B cell (primary cell): ENCODE data around the gene AOPEP. TPM values are rescaled to one million over a fixed set of nuclear protein-coding genes. Genes with fewer than 3 reads are reported as not detected.

Experiments used
- ATAC-seq: fragments of 200-7000 bp; cut with Tn5 transposase; one replicate; pipeline ENCODE4 v1.10.0; 2021; ENCODE audit warnings: low read depth, mild to moderate bottlenecking, moderate number of reproducible peaks, moderate library complexity
- CTCF ChIA-PET: fragments of 350-600 bp; sonication (Branson Sonifier 250); formaldehyde crosslinking; loops from one replicate; lab custom pipeline; 2021; ENCODE audit warnings: antibody characterized with exemption, inconsistent platforms; lab: Charles Lee
- POLR2A ChIA-PET: fragments of 350-600 bp; sonication (Branson Sonifier 250); formaldehyde crosslinking; loops from one replicate; lab custom pipeline; 2021; ENCODE audit warnings: antibody characterized with exemption; lab: Charles Lee
- DNase-seq: peaks from one replicate; pipeline ENCODE4 v3.0.0; 2013
- H2AFZ ChIP-seq: 2 replicates; pipeline ENCODE4 v1.6.1; 2012; ENCODE audit warnings: mild to moderate bottlenecking, low read depth, low read length; ENCODE audit not compliant: insufficient read depth, poor library complexity, severe bottlenecking
- H3K27ac ChIP-seq, 2 donors: 1 replicate in 1 of 2; 2 replicates in 1 of 2; pipeline ENCODE4 v1.5.1; 2012 to 2013; ENCODE audit warnings: low read length in 2 of 2, mild to moderate bottlenecking in 2 of 2, moderate library complexity in 1 of 2
- H3K27me3 ChIP-seq, 4 experiments: fragments of 200-600 bp in 1 of 4; sonication (generic) in 1 of 4; replicated peaks in 1 of 4; 1 replicate in 2 of 4; 2 replicates in 2 of 4; pipeline versions ENCODE4 v1.6.1 to v1.7.0; 2013 to 2016; ENCODE audit warnings: low read length in 3 of 4, mild to moderate bottlenecking in 2 of 4, mixed read lengths in 1 of 4, moderate library complexity in 1 of 4; ENCODE audit not compliant: insufficient read depth in 4 of 4, control insufficient read depth in 3 of 4; ENCODE audit errors: control extremely low read depth in 1 of 4
- H3K36me3 ChIP-seq, 2 experiments: replicated peaks in 1 of 2; 1 replicate in 1 of 2; 2 replicates in 1 of 2; pipeline versions ENCODE4 v1.6.1 to v1.7.1; 2013; ENCODE audit warnings: low read length in 1 of 2; ENCODE audit not compliant: insufficient read depth in 2 of 2, control insufficient read depth in 1 of 2; ENCODE audit errors: control extremely low read depth in 1 of 2, extremely low read depth in 1 of 2
- H3K4me1 ChIP-seq, 2 donors: fragments of 200-600 bp in 1 of 2; sonication (generic) in 1 of 2; 1 replicate in 1 of 2; 2 replicates in 1 of 2; pipeline versions ENCODE4 v1.5.1 to v1.6.1; 2013 to 2017; ENCODE audit warnings: low read length in 2 of 2; ENCODE audit not compliant: control insufficient read depth in 2 of 2, insufficient read depth in 2 of 2
- H3K4me2 ChIP-seq: replicated peaks from 2 replicates; pipeline ENCODE3; 2012; ENCODE audit warnings: mild to moderate bottlenecking, low read depth, low read length; ENCODE audit not compliant: poor library complexity, severe bottlenecking
- H3K4me3 ChIP-seq, 5 experiments: fragments of 200-600 bp in 1 of 5; sonication (generic) in 1 of 5; 1 replicate in 3 of 5; 2 replicates in 2 of 5; pipeline versions ENCODE4 v1.5.1 to v1.7.0; 2011 to 2016; ENCODE audit warnings: low read length in 4 of 5, mild to moderate bottlenecking in 4 of 5, low read depth in 2 of 5, control low read depth in 1 of 5, moderate library complexity in 1 of 5; ENCODE audit not compliant: insufficient read depth in 1 of 5; ENCODE audit errors: control extremely low read depth in 1 of 5, extremely low read depth in 1 of 5
- H3K79me2 ChIP-seq: fragments of 200-600 bp; sonication (generic); one replicate; pipeline ENCODE4 v1.6.0; 2016; ENCODE audit warnings: low read length; ENCODE audit not compliant: control insufficient read depth, insufficient read depth
- H3K9ac ChIP-seq: fragments of 200-600 bp; sonication (generic); 2 replicates; pipeline ENCODE4 v1.6.1; 2017; ENCODE audit warnings: mild to moderate bottlenecking, low read length, moderate library complexity
- H3K9me3 ChIP-seq, 3 donors: one replicate each; pipeline versions ENCODE4 v1.6.1 to v1.7.1; 2013; ENCODE audit warnings: low read length in 2 of 3; ENCODE audit not compliant: control insufficient read depth in 2 of 3, insufficient read depth in 1 of 3; ENCODE audit errors: control extremely low read depth in 1 of 3
- H4K20me1 ChIP-seq: 2 replicates; pipeline ENCODE4 v1.6.0; 2012; ENCODE audit warnings: mild to moderate bottlenecking, low read length; ENCODE audit not compliant: insufficient read depth, control insufficient read depth, poor library complexity, severe bottlenecking
- H3K27ac Mint-ChIP-seq: one replicate; pipeline ENCODE4 v1.8.0; 2021; ENCODE audit warnings: mixed read lengths
- H3K27me3 Mint-ChIP-seq: one replicate; pipeline ENCODE4 v1.8.0; 2021; ENCODE audit warnings: mixed read lengths
- H3K4me1 Mint-ChIP-seq: one replicate; pipeline ENCODE4 v1.8.0; 2021; ENCODE audit warnings: mixed read lengths
- H3K4me3 Mint-ChIP-seq: one replicate; pipeline ENCODE4 v1.8.0; 2021; ENCODE audit warnings: mixed read lengths
- H3K9me3 Mint-ChIP-seq: one replicate; pipeline ENCODE4 v1.8.0; 2022; ENCODE audit warnings: mixed read lengths; ENCODE audit not compliant: insufficient read depth
- EZH2 ChIP-seq: IDR thresholded peaks from 2 replicates; pipeline ENCODE4 v1.6.1; 2012; ENCODE audit warnings: borderline replicate concordance, low read depth, mild to moderate bottlenecking, moderate library complexity, low read length; ENCODE audit not compliant: insufficient read depth, poor library complexity, severe bottlenecking
- WGBS: methylation state at CpG from one replicate; pipeline ENCODE4 v1.1.5; 2013; ENCODE audit warnings: missing lambda C conversion rate; ENCODE audit not compliant: insufficient coverage; 5-methylcytosine and 5-hydroxymethylcytosine counted together
- intact Hi-C: fragments of 100-400 bp; cut with micrococcal nuclease; formaldehyde crosslinking; loops from one replicate; pipeline ENCODE4 v1.10.0; 2022
- polyA plus RNA-seq: library from polyadenylated mRNA; depleted of rRNA; stranded (reverse); fragments of >200 nt; gene quantifications from 2 replicates; pipeline ENCODE4 v1.2.3, GENCODE V29; 2012
- total RNA-seq, 2 donors: library from RNA; stranded (reverse); fragments of 120-200 nt in 1 of 2; gene quantifications; 1 replicate in 1 of 2; 2 replicates in 1 of 2; pipeline versions ENCODE4 v1.2.3 to v1.2.4, GENCODE V29; 2013 to 2022
- TF ChIP-seq, protein P1 (sequence below): fragments of 200-600 bp; IDR thresholded peaks from one replicate; pipeline ENCODE4 v1.8.0; 2022; ENCODE audit warnings: antibody characterized with exemption, mild to moderate bottlenecking

The AOPEP gene
- total and polyA plus RNA-seq, 2 donors (not counting 1 experiment from before 2014, with no cell fraction given), result 5.1 to 35.8 TPM

DNA sequence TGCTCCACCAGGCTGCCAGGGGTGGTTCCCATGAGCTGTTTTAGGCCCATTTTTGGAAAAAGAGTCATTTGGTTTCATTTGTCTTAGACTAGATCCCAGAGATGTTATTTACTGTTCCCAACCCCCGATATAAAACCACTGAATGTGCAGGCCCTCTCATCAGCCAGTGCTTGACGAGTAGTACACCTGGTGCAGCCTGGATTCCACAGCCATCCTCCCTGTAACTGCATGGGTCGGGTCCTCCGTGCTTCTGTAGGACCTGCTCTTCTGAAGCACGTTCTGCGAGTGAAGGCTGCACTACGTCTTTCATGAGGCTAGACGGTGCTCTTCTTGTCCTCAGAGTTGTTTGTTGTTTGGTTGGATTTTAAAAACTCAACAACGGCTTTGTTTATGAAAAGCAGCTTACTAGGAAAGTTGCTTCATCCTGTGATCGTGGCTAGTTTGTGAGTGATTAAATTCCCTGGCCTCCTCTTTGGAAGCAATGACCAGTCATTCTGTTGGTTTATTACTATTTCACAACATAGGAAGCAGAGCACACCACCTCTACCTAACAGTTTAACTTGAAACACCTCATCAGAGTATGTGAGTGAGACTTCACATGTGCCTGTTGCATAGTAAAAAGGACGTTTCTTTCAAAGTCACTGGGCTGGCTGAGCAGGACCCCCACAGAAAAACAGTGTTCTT is 135.2 kb downstream of the AOPEP start:
- intact Hi-C loops, result loop anchor here (1.0 to 5.0 kb wide), 3 partner anchors 21 to 135 kb away; partner anchors contain the start of gene AOPEP
- CTCF ChIA-PET, result interaction anchor here (0.9 to 1.5 kb wide), 4 partner anchors 8 to 169 kb away, joined by 3 to 8 read pairs (median 6); no protein-coding TSS in a partner anchor
- peak; percentile 1 for ATAC-seq

More for the DNA sequence above, 135.2 kb downstream of the AOPEP start:
- 73% methylated on average over 11 of the region's 11 CpGs for WGBS
- no peaks in the 10 kb centered on the region for H4K20me1 ChIP-seq
- TF ChIP-seq, protein P1, sequence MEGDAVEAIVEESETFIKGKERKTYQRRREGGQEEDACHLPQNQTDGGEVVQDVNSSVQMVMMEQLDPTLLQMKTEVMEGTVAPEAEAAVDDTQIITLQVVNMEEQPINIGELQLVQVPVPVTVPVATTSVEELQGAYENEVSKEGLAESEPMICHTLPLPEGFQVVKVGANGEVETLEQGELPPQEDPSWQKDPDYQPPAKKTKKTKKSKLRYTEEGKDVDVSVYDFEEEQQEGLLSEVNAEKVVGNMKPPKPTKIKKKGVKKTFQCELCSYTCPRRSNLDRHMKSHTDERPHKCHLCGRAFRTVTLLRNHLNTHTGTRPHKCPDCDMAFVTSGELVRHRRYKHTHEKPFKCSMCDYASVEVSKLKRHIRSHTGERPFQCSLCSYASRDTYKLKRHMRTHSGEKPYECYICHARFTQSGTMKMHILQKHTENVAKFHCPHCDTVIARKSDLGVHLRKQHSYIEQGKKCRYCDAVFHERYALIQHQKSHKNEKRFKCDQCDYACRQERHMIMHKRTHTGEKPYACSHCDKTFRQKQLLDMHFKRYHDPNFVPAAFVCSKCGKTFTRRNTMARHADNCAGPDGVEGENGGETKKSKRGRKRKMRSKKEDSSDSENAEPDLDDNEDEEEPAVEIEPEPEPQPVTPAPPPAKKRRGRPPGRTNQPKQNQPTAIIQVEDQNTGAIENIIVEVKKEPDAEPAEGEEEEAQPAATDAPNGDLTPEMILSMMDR, result no peak
- TF ChIP-seq EZH2, result no peak
- Mint-ChIP-seq H3K4me1 (peaks cover 45% of the 10 kb centered on the region), H3K4me3 (peak overlapping the region; percentile 65), H3K27ac (peak overlapping the region; percentile 81), H3K9me3 (no peaks in the 10 kb centered on the region), H3K27me3 (no peaks in the 10 kb centered on the region)
- peak overlapping the region; percentile 66 for H3K4me2 ChIP-seq
- POLR2A ChIA-PET, result interaction anchor here (0.9 to 1.0 kb wide), 2 partner anchors 20 to 135 kb away, joined by 4 to 5 read pairs; partner anchors contain the start of gene AOPEP
- no peaks in the 10 kb centered on the region for H3K27me3 ChIP-seq
- DNase-seq, result no peak
- peaks cover 0 to 6% (median 4%) of the 10 kb centered on the region in 3 donors for H3K9me3 ChIP-seq
- H3K27ac ChIP-seq, result no peak overlapping the region
- H3K36me3 ChIP-seq, result no peaks in the 10 kb centered on the region
- peaks cover 10% of the 10 kb centered on the region for H3K79me2 ChIP-seq
- no peak overlapping the region for H2AFZ ChIP-seq
- H3K9ac ChIP-seq, result no peak overlapping the region
- no peak overlapping the region for H3K4me3 ChIP-seq
- peaks cover 25 to 26% of the 10 kb centered on the region in 2 donors for H3K4me1 ChIP-seq
